Caco-2 (cell line): ENCODE data around the gene PPARA. TPM values are rescaled to one million over a fixed set of nuclear protein-coding genes. Genes with fewer than 3 reads are reported as not detected.

Source experiments
- BruUV-seq: library from RNA; stranded (reverse); fragments of 400-500 nt; replicated peaks from 2 replicates; lab custom pipeline; 2021; lab: Mats Ljungman, UMichigan
- CTCF ChIA-PET: fragments of 300-600 bp; sonication (Branson Sonifier 250); formaldehyde crosslinking; loops from one replicate; lab custom pipeline; 2022; ENCODE audit warnings: antibody characterized with exemption; lab: Charles Lee
- POLR2A ChIA-PET: fragments of 300-600 bp; sonication (Branson Sonifier 250); formaldehyde crosslinking; loops from one replicate; lab custom pipeline; 2022; ENCODE audit warnings: antibody characterized with exemption; lab: Charles Lee
- DNase-seq, 2 experiments: peaks; one replicate each; pipeline versions ENCODE4 v3.0.0 to v3.0.0-alpha.2; 2020 to 2022
- H3K27me3 ChIP-seq: replicated peaks from 2 replicates; pipeline ENCODE4 v1.6.0; 2011; ENCODE audit warnings: low read length; ENCODE audit not compliant: control insufficient read depth, insufficient read depth
- H3K36me3 ChIP-seq: 2 replicates; pipeline ENCODE4 v1.5.1; 2011; ENCODE audit warnings: low read length; ENCODE audit not compliant: control insufficient read depth, insufficient read depth
- H3K4me1 ChIP-seq: fragments of 250-450 bp; sonication (Bioruptor Pico); 2 replicates; pipeline ENCODE4 v1.5.1; 2020; ENCODE audit warnings: mild to moderate bottlenecking
- H3K4me3 ChIP-seq: 2 replicates; pipeline ENCODE4 v1.5.1; 2011; ENCODE audit warnings: low read depth, mild to moderate bottlenecking, control low read depth, low read length
- H3K9me3 ChIP-seq: fragments of 250-450 bp; sonication (Bioruptor Pico); 2 replicates; pipeline ENCODE4 v1.5.1; 2020; ENCODE audit warnings: mild to moderate bottlenecking, moderate library complexity
- H3K27ac Mint-ChIP-seq: one replicate; pipeline ENCODE4 v1.8.0; 2022; ENCODE audit warnings: mixed read lengths; ENCODE audit not compliant: unreplicated experiment
- H3K27me3 Mint-ChIP-seq: one replicate; pipeline ENCODE4 v1.8.0; 2022; ENCODE audit warnings: mixed read lengths; ENCODE audit not compliant: insufficient read depth, unreplicated experiment
- H3K36me3 Mint-ChIP-seq: one replicate; pipeline ENCODE4 v1.8.0; 2022; ENCODE audit warnings: mild to moderate bottlenecking, mixed read lengths; ENCODE audit not compliant: insufficient read depth, unreplicated experiment
- H3K4me1 Mint-ChIP-seq: one replicate; pipeline ENCODE4 v1.8.0; 2022; ENCODE audit warnings: low read depth, mixed read lengths; ENCODE audit not compliant: unreplicated experiment
- H3K4me3 Mint-ChIP-seq: one replicate; pipeline ENCODE4 v1.8.0; 2022; ENCODE audit warnings: mild to moderate bottlenecking, moderate library complexity, mixed read lengths; ENCODE audit not compliant: unreplicated experiment
- H3K9me3 Mint-ChIP-seq: one replicate; pipeline ENCODE4 v1.8.0; 2022; ENCODE audit warnings: mixed read lengths; ENCODE audit not compliant: unreplicated experiment
- intact Hi-C: fragments of 100-400 bp; cut with micrococcal nuclease; formaldehyde crosslinking; loops from one replicate; pipeline ENCODE4 v1.10.0; 2022; ENCODE audit not compliant: unreplicated experiment
- total RNA-seq: library from RNA; stranded (reverse); gene quantifications from 2 replicates; pipeline ENCODE4 v1.2.3, GENCODE V29; 2022
- TF ChIP-seq, protein P1 (sequence below), 2 experiments: fragments of 200-600 bp in 1 of 2; IDR thresholded peaks; 1 replicate in 1 of 2; 2 replicates in 1 of 2; pipeline versions ENCODE4 v1.5.1 to v1.8.0; 2011 to 2022; ENCODE audit warnings: antibody characterized with exemption in 1 of 2, control low read depth in 1 of 2, inconsistent platforms in 1 of 2, low read depth in 1 of 2, low read length in 1 of 2, mild to moderate bottlenecking in 1 of 2, moderate library complexity in 1 of 2; ENCODE audit not compliant: insufficient read depth in 1 of 2, severe bottlenecking in 1 of 2, unreplicated experiment in 1 of 2

The PPARA gene
- total RNA-seq, 1 experiment from 2014 or later: 13.4 TPM

GRCh38 chr22:46114518-46115387 lies 35.6 kb upstream of the PPARA start:
- no peaks in the 10 kb centered on the region for H3K27me3 Mint-ChIP-seq
- intact Hi-C loops: loop anchor here (5.0 kb wide), 1 partner anchor 42 kb away; no protein-coding TSS in a partner anchor
- Histone ChIP-seq H3K36me3 (no peaks in the 10 kb centered on the region), H3K27me3 (no peaks in the 10 kb centered on the region), H3K4me3 (no peak overlapping the region), H3K4me1 (peaks cover 21% of the 10 kb centered on the region), H3K9me3 (no peaks in the 10 kb centered on the region)
- TF ChIP-seq, protein P1, sequence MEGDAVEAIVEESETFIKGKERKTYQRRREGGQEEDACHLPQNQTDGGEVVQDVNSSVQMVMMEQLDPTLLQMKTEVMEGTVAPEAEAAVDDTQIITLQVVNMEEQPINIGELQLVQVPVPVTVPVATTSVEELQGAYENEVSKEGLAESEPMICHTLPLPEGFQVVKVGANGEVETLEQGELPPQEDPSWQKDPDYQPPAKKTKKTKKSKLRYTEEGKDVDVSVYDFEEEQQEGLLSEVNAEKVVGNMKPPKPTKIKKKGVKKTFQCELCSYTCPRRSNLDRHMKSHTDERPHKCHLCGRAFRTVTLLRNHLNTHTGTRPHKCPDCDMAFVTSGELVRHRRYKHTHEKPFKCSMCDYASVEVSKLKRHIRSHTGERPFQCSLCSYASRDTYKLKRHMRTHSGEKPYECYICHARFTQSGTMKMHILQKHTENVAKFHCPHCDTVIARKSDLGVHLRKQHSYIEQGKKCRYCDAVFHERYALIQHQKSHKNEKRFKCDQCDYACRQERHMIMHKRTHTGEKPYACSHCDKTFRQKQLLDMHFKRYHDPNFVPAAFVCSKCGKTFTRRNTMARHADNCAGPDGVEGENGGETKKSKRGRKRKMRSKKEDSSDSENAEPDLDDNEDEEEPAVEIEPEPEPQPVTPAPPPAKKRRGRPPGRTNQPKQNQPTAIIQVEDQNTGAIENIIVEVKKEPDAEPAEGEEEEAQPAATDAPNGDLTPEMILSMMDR (IDR thresholded peaks at IDR 0.05; ENCODE audit: insufficient read depth in 1 of 2, low read depth in 1 of 2, low read length in 1 of 2, severe bottlenecking in 1 of 2, unreplicated experiment in 1 of 2): no peak
- BruUV-seq: no TSS peak
- peaks cover 5% of the 10 kb centered on the region for H3K36me3 Mint-ChIP-seq
- no peaks in the 10 kb centered on the region for H3K4me1 Mint-ChIP-seq
- DNase-seq: no peak
- no peak overlapping the region for H3K4me3 Mint-ChIP-seq
- no peaks in the 10 kb centered on the region for H3K9me3 Mint-ChIP-seq
- no peak overlapping the region for H3K27ac Mint-ChIP-seq
- ChIA-PET POLR2A (no interaction called here), CTCF (interaction anchor here (0.8 to 4.9 kb wide), 3 partner anchors 101 to 204 kb away, joined by 3 to 97 read pairs (median 4); no protein-coding TSS in a partner anchor)

- TF ChIP-seq, protein P1 (IDR thresholded peaks at IDR 0.05; ENCODE audit: insufficient read depth in 1 of 2, low read depth in 1 of 2, low read length in 1 of 2, severe bottlenecking in 1 of 2, unreplicated experiment in 1 of 2): no peak
- no peak overlapping the region for H3K4me3 Mint-ChIP-seq
- H3K27ac Mint-ChIP-seq: no peak overlapping the region
- no peaks in the 10 kb centered on the region for H3K9me3 Mint-ChIP-seq
- H3K4me3 ChIP-seq: no peak overlapping the region
- peaks cover 16% of the 10 kb centered on the region for H3K4me1 ChIP-seq
- H3K27me3 Mint-ChIP-seq: no peaks in the 10 kb centered on the region
- H3K36me3 ChIP-seq: no peaks in the 10 kb centered on the region
- no peaks in the 10 kb centered on the region for H3K4me1 Mint-ChIP-seq
- peaks cover 5% of the 10 kb centered on the region for H3K36me3 Mint-ChIP-seq
- DNase-seq: no peak
- intact Hi-C loops: no loop called here
- H3K9me3 ChIP-seq: no peaks in the 10 kb centered on the region
- H3K27me3 ChIP-seq: no peaks in the 10 kb centered on the region
- POLR2A ChIA-PET: no interaction called here
- BruUV-seq: no TSS peak
- CTCF ChIA-PET: interaction anchor here (0.8 to 4.9 kb wide), 4 partner anchors 79 to 203 kb away, joined by 3 to 97 read pairs (median 8); no protein-coding TSS in a partner anchor
These were observed 35.0 kb upstream of the PPARA start for GRCh38 chr22:46115388-46115678.

- Mint-ChIP-seq H3K4me1 (no peaks in the 10 kb centered on the region), H3K36me3 (peaks cover 5% of the 10 kb centered on the region), H3K9me3 (no peaks in the 10 kb centered on the region), H3K4me3 (no peak overlapping the region), H3K27ac (no peak overlapping the region), H3K27me3 (no peaks in the 10 kb centered on the region)
- H3K4me1 ChIP-seq: peaks cover 10% of the 10 kb centered on the region
- no peak overlapping the region for H3K4me3 ChIP-seq
- ChIA-PET POLR2A (no interaction called here), CTCF (interaction anchor here (0.9 to 4.9 kb wide), 9 partner anchors 10 to 191 kb away, joined by 3 to 97 read pairs (median 6); no protein-coding TSS in a partner anchor)
- intact Hi-C loops: loop anchor here (1.0 kb wide), 3 partner anchors 103 to 121 kb away; no protein-coding TSS in a partner anchor
- TF ChIP-seq, protein P1 (IDR thresholded peaks at IDR 0.05; ENCODE audit: insufficient read depth in 1 of 2, low read depth in 1 of 2, low read length in 1 of 2, severe bottlenecking in 1 of 2, unreplicated experiment in 1 of 2): no peak
- H3K9me3 ChIP-seq: no peaks in the 10 kb centered on the region
- H3K27me3 ChIP-seq: no peaks in the 10 kb centered on the region
- H3K36me3 ChIP-seq: no peaks in the 10 kb centered on the region
- no TSS peak for BruUV-seq
- DNase-seq: no peak
These were observed 34.4 kb upstream of the PPARA start for GRCh38 chr22:46115755-46116490.
